Endothelial cell of hepatic sinusoid (primary cell): ENCODE data around the gene ZSWIM8.
"Not testable (repeated sequence)": the region's sequence is repeated elsewhere in the genome, so short reads cannot be mapped to it uniquely, and the experiment has no call there.

ENCODE experiments used
- in situ Hi-C: cut with HindIII; loops from 2 replicates; pipeline ENCODE4 v1.10.0; 2017; ENCODE audit warnings: low sequenced_read_pairs

ZSWIM8 gene

DNA sequence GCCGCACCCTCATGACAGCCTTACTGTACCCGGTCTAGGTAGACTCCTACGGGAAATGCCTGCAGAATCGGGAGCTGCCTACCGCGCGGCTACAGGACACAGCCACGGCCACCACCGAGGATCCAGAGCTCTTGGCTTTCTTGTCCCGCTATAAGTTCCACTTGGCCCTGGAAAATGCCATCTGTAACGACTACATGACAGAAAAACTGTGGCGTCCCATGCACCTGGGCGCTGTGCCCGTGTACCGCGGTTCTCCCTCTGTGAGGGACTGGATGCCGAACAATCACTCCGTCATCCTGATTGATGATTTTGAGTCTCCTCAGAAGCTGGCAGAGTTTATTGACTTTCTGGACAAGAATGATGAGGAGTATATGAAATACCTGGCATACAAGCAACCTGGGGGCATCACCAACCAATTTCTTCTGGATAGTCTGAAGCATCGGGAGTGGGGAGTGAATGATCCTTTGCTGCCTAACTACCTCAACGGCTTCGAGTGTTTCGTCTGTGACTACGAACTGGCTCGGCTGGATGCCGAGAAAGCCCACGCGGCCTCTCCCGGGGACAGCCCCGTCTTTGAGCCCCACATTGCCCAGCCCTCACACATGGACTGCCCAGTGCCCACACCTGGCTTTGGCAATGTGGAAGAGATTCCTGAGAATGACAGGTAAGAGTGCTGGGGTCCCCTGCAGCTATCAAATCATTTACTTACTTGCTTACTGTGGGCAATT lies 12.1 kb upstream of the ZSWIM8 start:
- in situ Hi-C loops = no loop called here

DNA sequence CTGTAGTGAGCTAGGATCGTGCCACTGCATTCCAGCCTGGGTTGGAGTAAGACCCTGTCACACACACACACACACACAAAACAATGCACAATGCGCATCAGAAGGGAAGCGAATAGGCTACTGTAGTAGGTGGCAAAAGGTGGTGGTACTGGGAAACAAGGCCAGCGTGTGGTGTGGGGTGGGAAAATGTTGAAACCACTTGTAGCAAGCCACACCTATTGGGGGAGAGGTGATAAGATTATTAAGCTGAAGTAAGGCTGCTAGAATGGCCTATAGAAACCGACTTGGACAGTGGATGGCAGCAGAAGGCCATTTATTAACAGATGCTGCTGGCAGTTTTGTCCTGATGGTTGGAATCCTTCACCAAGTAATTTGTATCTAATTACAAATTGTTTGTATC lies 10.8 kb upstream of the ZSWIM8 start:
- in situ Hi-C loops = no loop called here

DNA sequence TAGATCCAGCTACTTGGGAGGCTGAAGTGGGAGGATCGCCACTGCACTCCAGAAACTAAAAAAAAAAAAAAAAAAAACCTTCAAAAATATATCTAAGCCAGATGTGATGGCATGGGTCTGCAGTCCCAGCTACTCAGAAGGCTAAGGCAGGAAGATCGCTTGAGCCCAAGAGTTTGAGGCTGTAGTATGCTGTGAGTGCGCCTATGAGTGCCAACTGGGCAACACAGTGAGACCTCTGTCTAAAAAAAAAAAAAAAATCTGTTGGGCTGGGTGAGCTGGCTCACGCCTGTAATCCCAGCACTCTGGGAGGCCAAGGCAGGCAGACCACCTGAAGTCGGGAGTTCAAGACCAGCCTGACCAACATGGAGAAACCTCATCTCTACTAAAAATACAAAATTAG lies 6.4 kb upstream of the ZSWIM8 start:
- in situ Hi-C loops = no loop called here

DNA sequence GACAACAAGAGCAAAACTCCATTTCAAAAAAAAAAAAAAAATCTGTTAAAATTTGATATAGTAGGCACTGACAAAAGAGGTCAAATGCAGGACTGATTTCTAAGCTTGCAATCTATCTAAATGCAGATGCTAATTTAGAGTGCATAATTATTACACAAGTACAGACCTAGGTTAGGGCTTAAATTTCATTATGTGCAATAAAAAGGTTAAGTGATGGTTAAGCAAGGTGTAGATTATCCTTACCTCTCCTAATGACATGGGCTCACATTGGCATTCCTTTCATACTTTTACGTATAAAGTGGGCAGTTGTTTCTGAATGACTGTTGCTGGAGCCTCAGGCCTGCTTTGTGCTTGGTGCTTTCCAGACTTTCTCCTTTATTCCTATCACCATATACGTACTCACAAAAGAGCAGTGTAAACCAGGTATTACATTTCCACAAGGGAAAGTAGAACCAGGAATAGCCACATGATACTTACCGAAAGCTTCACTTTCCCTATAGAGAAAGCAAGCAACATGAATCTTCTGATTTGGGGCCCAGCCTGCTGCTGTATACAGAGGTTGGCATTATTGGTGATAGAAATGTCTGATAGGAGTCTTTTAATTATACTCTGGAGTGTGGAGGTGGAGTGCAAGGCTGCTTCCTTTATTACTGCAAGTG lies 5.7 kb upstream of the ZSWIM8 start:
- in situ Hi-C loops = no loop called here

DNA sequence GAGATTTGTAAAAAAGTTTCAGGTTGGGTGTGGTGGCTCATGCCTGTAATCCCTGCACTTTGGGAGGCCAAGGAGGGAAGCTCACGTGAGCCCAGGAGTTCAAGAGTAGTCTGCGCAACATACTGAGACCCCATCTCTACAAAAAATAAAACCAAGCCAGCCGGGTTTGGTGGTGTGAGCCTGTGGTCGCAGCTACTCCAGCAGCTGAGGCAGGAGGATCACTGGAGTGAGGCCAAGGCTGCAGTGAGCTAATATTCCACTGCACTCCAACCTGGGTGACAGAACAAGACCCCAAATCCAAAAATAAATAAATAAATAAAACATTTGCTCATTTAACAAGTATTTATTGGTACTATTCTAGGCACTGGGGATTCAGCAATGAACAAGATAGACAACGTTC lies 5.1 kb upstream of the ZSWIM8 start:
- in situ Hi-C loops = no loop called here

DNA sequence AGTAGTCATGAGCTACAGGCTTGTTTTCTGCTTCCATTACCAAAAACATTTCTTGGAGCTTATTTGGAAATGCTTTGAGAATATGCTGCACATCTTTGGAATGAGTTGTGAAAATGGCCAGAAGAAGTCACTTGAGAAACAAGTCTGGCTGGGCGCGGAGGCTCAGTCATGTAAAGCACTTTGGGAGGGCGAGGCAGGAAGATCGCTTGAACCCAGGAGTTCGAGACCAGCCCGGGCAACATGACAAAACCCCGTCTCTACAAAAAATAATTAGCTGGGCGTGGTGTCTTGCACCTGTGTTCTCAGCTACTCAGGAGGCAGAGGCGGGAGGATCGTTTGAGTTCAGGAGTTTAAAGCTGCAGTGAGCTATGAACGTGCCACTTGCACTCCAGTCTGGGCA lies 4.4 kb upstream of the ZSWIM8 start:
- in situ Hi-C loops = no loop called here

DNA sequence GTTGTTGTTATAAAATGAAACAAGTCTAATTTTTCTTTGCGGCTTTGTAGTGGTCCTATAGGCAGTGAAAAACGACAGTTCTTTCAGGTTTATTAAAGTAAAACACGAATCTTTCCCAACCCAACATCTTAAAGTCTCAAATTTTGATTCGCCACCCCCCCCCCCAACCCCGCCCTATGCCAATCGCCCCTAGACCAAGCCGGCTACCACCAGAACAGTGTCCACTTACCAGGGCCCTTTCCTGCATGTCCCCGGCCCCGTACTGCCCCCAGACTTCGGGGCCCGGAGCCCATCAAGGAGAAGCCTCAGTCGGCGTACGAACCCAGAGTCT lies 3.9 kb upstream of the ZSWIM8 start:
- in situ Hi-C loops = no loop called here

DNA sequence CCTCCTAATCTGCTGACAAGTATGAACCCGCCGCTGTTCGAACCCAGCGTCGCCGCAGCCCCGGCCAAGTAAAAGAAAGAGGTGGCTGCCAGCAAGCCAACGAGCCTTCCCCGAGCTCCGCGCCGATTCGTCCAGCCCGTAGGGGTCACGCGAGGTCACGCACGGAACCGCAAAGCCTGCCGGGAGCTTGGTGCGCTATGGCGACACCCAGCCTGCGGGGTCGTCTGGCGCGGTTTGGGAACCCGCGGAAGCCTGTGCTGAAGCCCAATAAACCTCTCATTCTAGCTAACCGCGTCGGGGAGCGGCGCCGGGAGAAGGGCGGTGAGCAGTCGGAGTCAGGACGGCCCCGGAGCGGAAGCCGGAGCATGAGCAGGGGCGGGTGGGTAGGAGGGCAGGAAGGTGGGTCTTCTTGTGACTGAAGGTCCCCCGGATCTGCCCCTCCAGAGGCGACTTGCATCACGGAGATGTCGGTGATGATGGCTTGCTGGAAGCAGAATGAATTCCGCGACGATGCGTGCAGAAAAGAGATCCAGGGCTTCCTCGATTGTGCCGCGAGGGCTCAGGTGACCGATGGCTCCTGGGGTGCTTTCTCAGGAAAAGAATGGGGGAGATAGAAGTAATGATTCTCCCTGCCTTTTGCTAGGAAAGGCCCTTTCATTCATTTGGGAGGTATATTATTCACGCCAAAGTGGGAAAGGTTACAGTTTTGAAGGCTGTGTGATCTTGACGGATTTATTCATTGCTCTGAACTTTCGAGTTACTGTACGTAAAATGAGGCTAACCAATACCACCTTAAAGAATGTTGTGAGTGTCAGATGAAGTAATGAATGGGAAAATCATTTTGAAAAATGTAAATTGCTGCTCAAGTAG lies 3.3 kb upstream of the ZSWIM8 start, which contains the start of gene CHCHD1:
Gene CHCHD1 (plus strand): TSS at position 170 of the 870 bp plus-strand sequence. CDS start 28 bp downstream, at position 198.
- in situ Hi-C loops = no loop called here

DNA sequence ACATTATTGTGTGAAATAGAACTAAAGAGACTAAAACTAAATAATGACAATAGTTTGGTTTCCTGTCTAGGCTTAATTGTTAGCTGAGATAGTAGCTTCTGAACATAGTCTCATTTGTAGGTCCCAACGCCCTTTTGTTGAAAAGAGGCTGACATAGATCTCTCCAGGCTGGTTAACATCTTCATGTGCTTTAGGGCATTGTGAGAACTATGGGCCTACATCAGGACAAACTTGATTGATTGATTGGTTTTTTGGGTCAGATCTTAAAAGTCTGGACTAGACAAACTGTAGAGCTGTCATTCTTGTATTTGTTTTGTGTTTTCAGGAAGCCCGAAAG lies 2.7 kb upstream of the ZSWIM8 start:
- in situ Hi-C loops = no loop called here

DNA sequence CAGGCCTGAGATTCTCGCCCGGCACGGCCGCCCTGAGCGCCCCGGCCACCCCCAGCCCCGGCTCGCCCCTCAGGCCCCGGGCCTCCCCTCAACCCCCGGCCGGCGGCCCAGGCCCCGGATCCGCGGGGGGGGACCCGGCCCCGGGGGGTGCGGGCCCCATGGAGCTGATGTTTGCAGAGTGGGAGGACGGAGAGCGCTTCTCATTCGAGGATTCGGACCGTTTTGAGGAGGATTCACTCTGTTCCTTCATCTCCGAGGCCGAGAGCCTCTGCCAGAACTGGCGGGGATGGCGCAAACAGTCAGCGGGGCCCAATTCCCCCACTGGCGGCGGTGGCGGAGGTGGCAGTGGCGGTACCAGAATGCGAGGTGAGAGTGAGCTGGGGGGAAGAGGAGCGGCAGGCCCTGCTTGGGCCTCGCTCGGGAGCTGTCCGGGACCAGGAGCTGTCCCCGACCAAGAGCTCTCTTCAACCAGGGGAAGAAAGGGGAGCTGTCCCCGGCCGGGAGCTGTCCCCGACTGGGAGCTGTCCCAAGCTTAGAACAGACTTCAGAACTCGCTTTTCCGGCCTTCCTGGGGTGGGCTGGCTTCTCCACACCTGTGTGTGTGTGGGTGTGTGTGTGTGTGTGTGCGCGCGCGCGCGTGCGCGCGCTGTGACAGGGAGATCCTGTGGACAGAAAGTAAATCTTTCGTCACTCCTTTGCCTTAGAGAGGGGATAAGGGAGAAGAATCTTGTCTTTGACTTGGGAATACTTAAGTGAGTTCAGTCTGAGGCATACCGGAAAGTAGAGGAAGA lies 510 bp downstream of the ZSWIM8 start:
- in situ Hi-C loops = no loop called here

DNA sequence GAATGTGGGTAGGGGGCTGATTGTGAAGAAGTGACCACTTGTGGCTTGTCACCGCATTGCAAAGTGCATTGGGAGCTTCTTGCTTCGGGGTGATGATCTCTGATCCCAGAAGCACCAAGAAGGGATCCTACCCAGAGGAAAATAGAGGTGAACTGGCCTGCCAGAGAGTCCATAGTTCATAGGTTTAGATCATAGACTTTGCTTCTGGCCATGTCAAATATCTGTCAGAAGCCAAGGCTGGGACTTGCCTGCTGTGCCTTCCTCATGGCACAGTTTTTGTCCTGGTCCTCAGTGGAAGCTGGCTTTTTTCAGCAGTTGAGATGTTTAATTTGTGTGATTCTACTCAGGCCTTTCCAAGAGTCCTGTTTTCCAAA lies 1.1 kb downstream of the ZSWIM8 start:
- in situ Hi-C loops = no loop called here

DNA sequence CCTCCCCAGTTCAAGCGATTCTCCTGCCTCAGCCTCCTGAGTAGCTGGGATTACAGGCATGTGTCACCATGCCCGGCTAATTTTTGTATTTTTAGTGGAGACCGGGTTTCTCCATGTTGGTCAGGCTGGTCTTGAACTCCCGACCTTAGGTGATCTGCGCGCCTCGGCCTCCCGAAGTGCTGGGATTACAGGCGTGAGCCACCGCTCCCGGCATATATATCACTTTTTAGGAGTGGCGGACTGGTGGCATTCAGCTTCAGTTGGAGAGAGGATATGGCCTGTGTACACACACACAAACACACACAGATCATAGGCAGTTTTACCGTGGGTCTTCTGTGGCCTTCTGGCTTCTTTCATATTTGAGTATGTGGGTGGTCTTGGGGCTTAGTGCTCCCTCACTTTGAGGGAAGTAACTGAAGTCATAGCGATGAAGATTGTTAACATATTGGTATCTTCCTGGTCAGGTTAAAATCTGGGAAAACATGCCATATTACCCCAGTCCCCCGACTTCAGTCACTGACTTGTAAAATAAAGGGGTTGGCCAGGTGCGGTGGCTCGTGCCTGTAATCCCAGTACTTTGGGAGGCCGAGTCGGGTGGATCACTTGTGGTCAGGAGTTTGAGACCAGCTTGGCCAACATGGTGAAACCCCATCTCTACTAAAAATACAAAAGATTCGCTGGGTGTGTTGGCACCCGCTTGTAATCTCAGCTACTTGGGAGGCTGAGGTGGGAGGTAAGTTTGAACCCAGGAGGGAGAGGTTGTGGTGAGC lies 1.8 kb downstream of the ZSWIM8 start:
- in situ Hi-C loops = not testable (repeated sequence)

DNA sequence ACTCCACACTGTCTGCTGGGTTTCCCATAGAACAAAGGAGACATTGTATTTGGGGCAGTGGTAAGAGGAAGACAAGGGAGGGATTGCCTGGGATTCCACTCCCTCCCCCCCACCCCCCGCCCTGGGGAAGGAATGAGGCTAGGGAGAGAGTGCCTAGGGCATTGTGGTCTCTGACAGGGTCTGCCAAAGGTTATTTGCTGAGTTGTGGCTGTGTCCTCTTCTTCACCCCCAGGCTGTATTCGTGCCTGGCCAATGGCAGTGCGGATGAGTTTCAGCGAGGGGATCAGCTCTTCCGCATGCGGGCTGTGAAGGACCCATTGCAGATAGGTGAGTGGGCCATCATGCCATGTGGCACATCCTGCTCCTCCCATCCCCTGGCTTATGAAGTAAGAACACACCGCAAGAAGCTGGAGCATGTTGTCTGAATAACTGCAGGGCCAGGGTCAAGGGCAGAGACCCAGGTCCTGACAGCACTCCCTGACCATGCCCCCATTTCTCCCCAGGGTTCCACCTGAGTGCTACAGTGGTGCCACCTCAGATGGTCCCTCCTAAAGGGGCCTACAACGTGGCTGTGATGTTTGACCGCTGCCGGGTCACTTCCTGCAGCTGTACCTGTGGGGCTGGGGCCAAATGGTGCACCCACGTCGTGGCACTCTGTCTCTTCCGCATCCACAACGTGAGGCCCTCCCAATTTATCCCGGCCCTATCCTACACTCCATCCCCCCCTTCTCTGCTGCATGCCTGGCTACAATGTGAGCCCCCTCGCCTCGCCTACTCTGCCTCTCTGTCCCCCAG lies 3.7 kb downstream of the ZSWIM8 start:
- in situ Hi-C loops = no loop called here

DNA sequence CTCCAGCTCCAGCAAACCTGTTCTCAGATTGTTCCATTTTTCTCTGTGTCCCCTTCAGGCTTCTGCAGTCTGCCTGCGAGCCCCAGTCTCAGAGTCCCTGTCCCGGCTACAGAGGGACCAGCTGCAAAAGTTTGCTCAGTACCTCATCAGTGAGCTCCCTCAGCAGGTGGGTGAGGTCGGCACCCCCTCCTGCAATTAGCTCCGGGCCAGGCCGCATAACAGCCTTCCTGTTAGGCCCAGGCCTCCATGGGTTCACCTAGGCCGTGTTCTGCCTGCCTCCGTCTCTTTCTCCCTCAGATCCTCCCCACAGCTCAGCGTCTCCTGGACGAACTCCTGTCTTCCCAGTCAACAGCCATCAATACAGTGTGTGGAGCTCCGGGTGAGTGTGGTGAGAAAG lies 4.3 kb downstream of the ZSWIM8 start:
- in situ Hi-C loops = no loop called here

DNA sequence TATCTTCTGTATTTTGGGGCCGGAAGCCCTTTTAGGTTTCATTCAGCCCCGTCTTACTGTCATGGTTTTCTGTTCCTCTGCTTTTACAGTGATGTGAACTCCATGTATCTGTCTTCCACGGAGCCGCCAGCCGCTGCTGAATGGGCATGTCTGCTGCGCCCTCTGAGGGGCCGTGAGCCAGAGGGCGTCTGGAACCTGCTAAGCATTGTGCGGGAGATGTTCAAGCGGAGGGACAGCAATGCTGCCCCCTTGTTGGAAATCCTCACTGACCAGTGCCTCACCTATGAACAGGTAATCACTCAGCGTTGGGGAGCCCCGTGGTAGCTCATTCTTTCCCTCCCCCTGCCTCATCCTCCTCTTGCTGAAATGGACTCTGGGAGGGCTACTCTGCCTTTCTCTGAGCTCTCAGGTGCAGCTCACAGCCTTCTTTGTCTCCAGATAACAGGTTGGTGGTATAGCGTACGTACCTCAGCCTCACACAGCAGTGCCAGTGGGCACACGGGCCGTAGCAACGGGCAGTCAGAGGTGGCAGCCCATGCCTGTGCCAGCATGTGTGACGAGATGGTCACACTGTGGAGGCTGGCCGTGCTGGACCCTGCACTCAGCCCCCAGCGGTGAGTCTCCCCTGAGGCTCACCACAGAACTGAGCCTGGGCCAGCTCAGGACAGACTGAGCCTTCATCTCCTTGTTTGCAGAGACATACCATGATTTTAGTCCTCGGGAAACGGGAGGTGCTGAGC lies 5.7 kb downstream of the ZSWIM8 start:
- in situ Hi-C loops = no loop called here

DNA sequence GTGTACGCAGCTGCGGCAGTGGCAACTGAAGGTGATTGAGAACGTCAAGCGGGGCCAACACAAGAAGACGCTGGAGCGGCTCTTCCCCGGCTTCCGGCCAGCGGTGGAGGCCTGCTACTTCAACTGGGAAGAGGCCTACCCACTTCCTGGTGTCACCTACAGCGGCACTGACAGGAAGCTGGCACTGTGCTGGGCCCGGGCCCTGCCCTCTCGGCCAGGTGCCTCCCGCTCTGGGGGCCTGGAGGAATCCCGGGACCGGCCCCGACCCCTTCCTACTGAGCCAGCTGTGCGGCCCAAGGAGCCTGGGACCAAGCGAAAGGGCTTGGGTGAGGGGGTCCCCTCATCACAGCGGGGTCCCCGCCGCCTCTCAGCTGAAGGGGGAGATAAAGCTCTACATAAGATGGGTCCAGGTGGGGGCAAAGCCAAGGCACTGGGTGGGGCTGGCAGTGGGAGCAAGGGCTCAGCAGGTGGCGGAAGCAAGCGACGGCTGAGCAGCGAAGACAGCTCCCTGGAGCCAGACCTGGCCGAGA lies 6.5 kb downstream of the ZSWIM8 start:
- in situ Hi-C loops = no loop called here

DNA sequence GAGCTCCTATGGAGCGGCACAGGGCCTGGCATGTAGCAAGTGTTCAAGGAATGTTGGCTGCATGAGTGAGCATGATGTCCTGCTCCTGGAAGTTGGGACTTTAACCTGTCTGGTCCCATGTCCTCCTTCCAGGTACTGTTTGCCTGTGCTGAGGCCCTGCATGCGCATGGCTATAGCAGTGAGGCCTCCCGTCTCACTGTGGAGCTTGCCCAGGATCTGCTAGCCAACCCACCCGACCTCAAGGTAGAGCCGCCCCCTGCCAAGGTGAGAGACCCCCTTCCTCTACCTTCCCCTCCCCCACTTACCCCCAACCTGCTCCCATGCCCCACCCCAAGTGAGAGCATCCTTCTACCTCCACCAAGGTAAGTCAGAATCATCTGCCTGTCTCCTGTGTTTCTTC lies 8.1 kb downstream of the ZSWIM8 start:
- in situ Hi-C loops = no loop called here

DNA sequence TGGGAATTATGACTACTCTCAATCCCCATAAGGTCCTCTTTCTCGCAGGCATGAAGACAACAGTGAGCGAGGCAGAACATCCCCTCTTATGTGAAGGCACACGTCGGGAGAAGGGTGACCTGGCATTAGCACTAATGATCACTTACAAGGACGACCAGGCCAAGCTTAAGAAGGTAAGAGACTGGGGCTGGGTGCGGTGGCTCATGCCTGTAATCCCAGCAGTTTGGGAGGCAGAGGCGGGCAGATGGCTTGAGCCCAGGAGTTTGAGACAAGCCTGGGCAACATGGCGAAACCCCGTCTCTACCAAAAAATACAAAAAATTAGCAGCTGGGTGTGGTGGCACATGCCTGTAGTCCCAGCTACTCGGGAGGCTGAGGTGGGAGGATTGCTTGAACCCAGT lies 10.1 kb downstream of the ZSWIM8 start:
- in situ Hi-C loops = not testable (repeated sequence)

DNA sequence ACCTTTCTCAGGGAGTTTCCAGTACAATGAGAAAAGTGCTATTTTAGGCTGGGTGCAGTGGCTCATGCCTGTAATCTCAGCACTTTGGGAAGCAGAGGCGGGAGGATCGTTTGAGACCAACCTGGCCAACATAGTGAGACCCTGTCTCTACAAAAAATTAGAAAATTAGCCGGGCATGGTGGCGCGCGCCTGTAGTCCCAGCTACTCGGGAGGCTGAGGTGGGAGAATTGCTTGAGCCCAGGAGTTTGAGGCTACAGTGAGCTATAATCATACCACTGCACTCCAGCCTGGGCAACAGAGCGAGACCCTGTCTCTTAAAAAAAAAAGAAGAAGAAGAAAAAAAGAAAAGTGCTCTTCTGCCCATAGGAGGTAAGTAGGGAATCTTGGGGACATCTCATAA lies 10.6 kb downstream of the ZSWIM8 start:
- in situ Hi-C loops = not testable (repeated sequence)
